ENCODE results near the gene RAX. TPM values are rescaled to one million over a fixed set of nuclear protein-coding genes. Genes with fewer than 3 reads are reported as not detected.

RAX gene
- total and polyA plus RNA-seq, 5 experiments from 2014 or later = not detected

DNA sequence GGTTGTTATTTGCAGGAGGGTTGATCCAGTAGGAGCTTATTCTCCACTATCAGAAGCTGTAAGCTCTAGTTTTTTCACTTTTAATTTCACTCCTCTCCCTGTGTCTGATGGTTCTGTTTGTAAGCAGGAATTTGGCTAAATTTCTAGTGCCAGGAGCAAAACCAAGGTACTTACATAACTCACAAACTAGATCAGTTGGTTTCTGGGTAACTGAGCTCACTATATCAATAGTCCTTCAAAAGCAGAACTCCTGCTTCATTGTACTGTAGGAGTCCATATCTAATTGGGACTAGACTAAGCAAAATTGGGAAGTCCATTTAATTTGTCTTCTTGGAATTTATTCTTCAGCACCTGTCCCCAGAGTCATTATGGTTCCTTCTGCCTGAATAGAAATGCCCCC lies 20.1 kb upstream of the RAX start:
- Mint-ChIP-seq H3K36me3 (no peaks in the 10 kb centered on the region), H3K9me3 (peaks cover 0 to 3% (median 0%) of the 10 kb centered on the region in 9 donors), H3K27me3 (peaks cover 20 to 37% (median 30%) of the 10 kb centered on the region in 5 donors), H3K27ac (peak overlapping the region in 1 of 10 donors; percentile 81), H3K4me3 (no peak overlapping the region), H3K4me1 (no peaks in the 10 kb centered on the region)
- DNase-seq = no peak
- POLR2A ChIA-PET = no interaction called here
- no peak for ATAC-seq

DNA sequence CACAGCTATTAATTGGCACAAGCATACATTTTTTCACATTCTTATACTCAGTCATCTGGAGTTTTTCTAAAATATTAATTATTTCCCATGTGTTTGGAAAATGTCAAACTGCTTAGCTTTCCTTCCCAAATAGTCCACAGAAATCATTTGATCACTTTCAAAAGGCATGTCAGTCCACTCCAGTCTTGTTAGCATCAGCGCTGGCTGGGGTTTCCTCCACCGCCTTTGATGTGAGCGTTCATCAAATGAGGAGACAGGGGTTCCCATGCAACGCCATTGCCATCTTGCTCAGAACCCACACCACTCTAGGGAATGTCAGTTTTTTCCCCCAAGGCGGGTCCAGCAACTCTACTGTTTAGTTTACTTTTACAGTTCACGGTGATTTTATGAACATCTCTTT lies 13.1 kb upstream of the RAX start:
- peaks cover 0 to 3% (median 0%) of the 10 kb centered on the region in 9 donors for H3K9me3 Mint-ChIP-seq
- H3K27ac Mint-ChIP-seq = no peak overlapping the region
- H3K36me3 Mint-ChIP-seq = no peaks in the 10 kb centered on the region
- ATAC-seq (no peak), DNase-seq (no peak)
- peaks cover 31 to 46% (median 37%) of the 10 kb centered on the region in 5 donors for H3K27me3 Mint-ChIP-seq
- no peaks in the 10 kb centered on the region for H3K4me1 Mint-ChIP-seq
- POLR2A ChIA-PET = no interaction called here
- H3K4me3 Mint-ChIP-seq = no peak overlapping the region

DNA sequence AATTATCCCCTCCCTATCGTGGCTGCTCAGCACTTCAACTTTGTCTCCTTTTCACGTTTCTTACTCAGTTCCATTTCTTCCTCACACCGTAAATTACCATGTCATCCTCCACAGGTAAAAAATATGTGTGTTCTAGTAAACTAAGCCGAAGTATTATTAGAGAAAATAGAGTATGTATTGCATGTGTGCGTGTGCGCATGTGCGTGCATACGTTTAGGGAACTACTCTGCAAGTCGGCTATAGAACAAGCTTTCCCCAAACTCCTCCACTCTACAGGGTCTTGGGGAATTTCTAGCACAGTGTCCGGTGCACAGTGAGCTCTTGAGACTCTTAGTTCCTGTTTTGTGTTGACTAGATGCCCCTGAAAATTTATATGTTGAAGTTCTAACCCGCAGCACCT lies 9.1 kb upstream of the RAX start:
- H3K9me3 Mint-ChIP-seq = peaks cover 0 to 2% (median 0%) of the 10 kb centered on the region in 9 donors
- POLR2A ChIA-PET = no interaction called here

DNA sequence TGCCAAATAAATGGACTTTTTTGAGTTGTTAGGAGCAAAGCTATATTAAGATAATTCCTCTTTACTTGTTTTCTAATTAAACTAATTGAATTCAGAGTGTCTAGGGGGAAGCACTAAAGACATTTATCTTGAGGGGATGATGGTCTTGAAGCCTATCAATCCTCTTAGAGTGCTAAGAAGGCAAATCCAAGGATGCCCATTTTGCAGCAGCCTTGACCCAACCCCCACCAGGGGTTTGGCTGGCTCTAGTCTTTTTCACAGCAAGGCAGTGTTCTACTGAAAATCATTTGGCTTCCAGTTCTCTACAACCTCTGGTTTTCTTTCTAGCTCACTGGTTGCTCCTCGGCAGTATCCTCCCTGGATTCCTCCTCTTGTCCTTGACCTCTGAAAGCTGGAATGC lies 6.5 kb upstream of the RAX start:
- peaks cover 0 to 5% (median 0%) of the 10 kb centered on the region in 9 donors for H3K9me3 Mint-ChIP-seq
- H3K4me1 Mint-ChIP-seq = peaks cover 0 to 1% (median under 1%) of the 10 kb centered on the region in 4 donors
- POLR2A ChIA-PET = no interaction called here
- DNase-seq = no peak
- no peak for ATAC-seq
- no peaks in the 10 kb centered on the region for H3K36me3 Mint-ChIP-seq
- H3K27me3 Mint-ChIP-seq = peaks cover 45 to 69% (median 50%) of the 10 kb centered on the region in 5 donors
- H3K27ac Mint-ChIP-seq = no peak overlapping the region
- H3K4me3 Mint-ChIP-seq = no peak overlapping the region

More for the DNA sequence above, 9.1 kb upstream of the RAX start:
- ATAC-seq (no peak), DNase-seq (no peak)
- H3K4me3 Mint-ChIP-seq = no peak overlapping the region
- H3K36me3 Mint-ChIP-seq = no peaks in the 10 kb centered on the region
- H3K27ac Mint-ChIP-seq = no peak overlapping the region
- peaks cover 38 to 61% (median 44%) of the 10 kb centered on the region in 5 donors for H3K27me3 Mint-ChIP-seq
- no peaks in the 10 kb centered on the region for H3K4me1 Mint-ChIP-seq

DNA sequence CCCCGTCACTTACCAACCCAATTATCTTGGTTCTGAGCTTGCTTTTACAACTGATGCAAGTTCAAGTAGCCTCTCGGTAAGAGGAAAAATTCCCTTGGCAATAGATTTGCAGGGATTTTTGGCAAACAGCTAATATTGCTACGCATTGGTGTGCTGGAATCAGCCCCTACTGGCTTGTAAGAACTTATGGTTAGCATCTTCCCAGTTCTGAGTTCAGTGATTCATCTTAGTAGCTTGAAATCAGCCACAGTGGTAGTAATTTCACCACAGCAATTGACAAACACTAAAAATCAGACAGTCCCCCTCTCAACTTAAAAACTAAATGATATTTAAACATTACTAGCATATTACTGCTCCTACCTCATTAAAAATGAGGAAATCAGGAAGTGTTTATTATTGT lies 5.9 kb upstream of the RAX start:
- no peak overlapping the region for H3K4me3 Mint-ChIP-seq
- H3K4me1 Mint-ChIP-seq = peaks cover 0 to 7% (median 3%) of the 10 kb centered on the region in 4 donors
- peaks cover 47 to 69% (median 53%) of the 10 kb centered on the region in 5 donors for H3K27me3 Mint-ChIP-seq
- POLR2A ChIA-PET = no interaction called here
- DNase-seq = no peak
- H3K36me3 Mint-ChIP-seq = no peaks in the 10 kb centered on the region
- ATAC-seq = no peak
- H3K27ac Mint-ChIP-seq = no peak overlapping the region
- peaks cover 0 to 5% (median 0%) of the 10 kb centered on the region in 9 donors for H3K9me3 Mint-ChIP-seq

DNA sequence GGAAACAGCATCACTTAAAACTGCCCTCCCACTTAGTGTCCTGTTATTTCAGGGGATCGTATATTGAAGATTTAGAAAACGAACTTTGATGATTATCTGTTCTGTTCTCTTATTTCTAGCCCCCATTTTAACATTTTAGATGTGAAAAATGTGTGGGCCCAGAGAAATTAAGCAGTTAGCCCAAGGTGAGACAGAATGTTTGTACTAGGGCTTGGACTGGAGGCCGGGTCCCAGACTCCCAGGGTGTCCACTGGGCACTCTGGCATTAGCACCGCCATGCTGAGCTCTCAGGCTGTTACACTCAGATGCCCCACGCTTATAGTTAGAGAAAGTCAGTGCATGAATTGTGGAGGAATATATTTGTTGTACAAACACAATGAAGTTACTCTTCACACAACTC lies 5.5 kb upstream of the RAX start:
- Mint-ChIP-seq H3K36me3 (no peaks in the 10 kb centered on the region), H3K27ac (no peak overlapping the region), H3K4me3 (no peak overlapping the region), H3K4me1 (peaks cover 3 to 11% (median 4%) of the 10 kb centered on the region in 4 donors), H3K27me3 (peaks cover 46 to 70% (median 56%) of the 10 kb centered on the region in 5 donors), H3K9me3 (peaks cover 0 to 5% (median 0%) of the 10 kb centered on the region in 9 donors)
- ATAC-seq (no peak), DNase-seq (no peak)
- POLR2A ChIA-PET = no interaction called here

DNA sequence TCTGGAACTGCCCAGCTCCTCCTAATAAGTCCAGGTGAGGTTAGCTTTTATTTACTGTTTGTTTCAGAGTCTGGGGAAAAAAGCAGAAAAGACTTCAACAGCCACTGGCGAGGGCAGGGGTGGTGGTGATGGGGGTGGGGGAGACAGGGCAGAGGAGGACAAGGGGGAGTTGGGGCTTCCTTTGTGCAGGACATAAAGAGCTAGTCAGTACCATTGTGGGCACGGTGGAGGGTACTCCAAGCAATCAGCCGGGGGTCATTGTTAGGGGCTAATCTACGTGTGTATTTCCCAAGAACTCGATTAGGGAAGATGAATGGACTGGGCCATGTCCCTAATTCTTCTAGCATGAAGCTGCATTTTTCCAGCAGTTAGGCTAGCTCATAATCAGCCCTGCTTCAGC lies 2.8 kb upstream of the RAX start:
- peaks cover 46 to 69% (median 58%) of the 10 kb centered on the region in 5 donors for H3K27me3 Mint-ChIP-seq
- no peak overlapping the region for H3K4me3 Mint-ChIP-seq
- DNase-seq (no peak), ATAC-seq (no peak)
- H3K9me3 Mint-ChIP-seq = peaks cover 0 to 5% (median 0%) of the 10 kb centered on the region in 9 donors
- H3K27ac Mint-ChIP-seq = no peak overlapping the region
- H3K4me1 Mint-ChIP-seq = peaks cover 6 to 20% (median 12%) of the 10 kb centered on the region in 4 donors
- no peaks in the 10 kb centered on the region for H3K36me3 Mint-ChIP-seq
- POLR2A ChIA-PET = no interaction called here

DNA sequence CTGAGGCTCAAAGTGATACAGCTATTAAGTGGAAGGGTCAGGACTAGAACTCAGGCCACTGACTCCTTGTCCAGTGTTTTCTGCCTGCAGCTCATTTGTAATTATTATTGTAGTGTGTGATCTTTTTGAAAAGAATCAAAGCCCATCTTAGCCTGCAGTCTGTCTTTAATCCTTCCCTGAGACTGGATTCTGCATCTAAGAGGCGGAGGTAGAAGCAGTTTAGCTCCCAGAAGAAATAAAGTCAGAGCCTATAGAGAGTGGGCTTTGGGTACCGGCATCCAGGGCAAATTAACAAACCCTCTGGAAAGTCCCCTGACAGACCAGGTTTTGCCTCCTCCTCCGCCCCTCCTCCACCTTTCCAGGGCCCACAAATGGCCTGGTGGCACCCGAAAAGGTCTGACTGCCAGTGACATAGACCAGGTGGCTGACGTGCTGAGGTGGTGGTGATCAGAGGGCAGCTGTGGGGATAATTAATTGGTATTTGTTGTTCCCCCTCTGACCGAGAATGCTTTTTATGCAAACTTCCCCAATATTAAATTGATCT lies 2.2 kb upstream of the RAX start:
- ATAC-seq = no peak
- POLR2A ChIA-PET = no interaction called here
- peaks cover 48 to 69% (median 61%) of the 10 kb centered on the region in 5 donors for H3K27me3 Mint-ChIP-seq

DNA sequence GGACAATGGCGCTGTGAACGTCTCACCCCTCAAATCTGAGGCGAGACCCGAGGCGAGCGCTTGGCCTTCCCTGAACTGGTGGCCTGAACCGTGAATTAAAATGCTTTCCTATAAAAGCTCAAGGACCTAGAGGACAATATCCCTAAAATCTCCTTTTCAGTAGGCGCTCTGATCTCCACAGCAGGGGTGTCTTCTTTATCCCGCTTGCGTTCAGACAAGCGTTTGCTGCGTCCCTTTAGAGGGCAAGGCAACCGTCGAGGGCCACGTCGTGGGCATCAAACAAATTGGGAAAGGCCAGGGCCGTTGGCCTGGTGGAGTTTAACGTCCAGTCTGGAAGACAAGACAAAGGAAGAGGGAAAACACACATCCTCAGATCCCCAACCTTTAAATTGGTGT lies 1.3 kb upstream of the RAX start:
- Mint-ChIP-seq H3K4me3 (peak overlapping the region in 6 of 10 donors; percentile 6 to 81 (median 49)), H3K36me3 (no peaks in the 10 kb centered on the region), H3K4me1 (peaks cover 9 to 25% (median 16%) of the 10 kb centered on the region in 4 donors), H3K27ac (peak overlapping the region in 1 of 10 donors; percentile 19), H3K9me3 (peaks cover 0 to 7% (median 0%) of the 10 kb centered on the region in 9 donors), H3K27me3 (peaks cover 50 to 70% (median 63%) of the 10 kb centered on the region in 5 donors)
- DNase-seq (no peak), ATAC-seq (no peak)
- POLR2A ChIA-PET = no interaction called here

More for the DNA sequence above, 2.2 kb upstream of the RAX start:
- Mint-ChIP-seq H3K4me3 (peak overlapping the region in 1 of 10 donors; percentile 46), H3K4me1 (peaks cover 6 to 20% (median 12%) of the 10 kb centered on the region in 4 donors), H3K9me3 (peaks cover 0 to 5% (median 0%) of the 10 kb centered on the region in 9 donors), H3K27ac (no peak overlapping the region), H3K36me3 (no peaks in the 10 kb centered on the region)
- DNase-seq = no peak

DNA sequence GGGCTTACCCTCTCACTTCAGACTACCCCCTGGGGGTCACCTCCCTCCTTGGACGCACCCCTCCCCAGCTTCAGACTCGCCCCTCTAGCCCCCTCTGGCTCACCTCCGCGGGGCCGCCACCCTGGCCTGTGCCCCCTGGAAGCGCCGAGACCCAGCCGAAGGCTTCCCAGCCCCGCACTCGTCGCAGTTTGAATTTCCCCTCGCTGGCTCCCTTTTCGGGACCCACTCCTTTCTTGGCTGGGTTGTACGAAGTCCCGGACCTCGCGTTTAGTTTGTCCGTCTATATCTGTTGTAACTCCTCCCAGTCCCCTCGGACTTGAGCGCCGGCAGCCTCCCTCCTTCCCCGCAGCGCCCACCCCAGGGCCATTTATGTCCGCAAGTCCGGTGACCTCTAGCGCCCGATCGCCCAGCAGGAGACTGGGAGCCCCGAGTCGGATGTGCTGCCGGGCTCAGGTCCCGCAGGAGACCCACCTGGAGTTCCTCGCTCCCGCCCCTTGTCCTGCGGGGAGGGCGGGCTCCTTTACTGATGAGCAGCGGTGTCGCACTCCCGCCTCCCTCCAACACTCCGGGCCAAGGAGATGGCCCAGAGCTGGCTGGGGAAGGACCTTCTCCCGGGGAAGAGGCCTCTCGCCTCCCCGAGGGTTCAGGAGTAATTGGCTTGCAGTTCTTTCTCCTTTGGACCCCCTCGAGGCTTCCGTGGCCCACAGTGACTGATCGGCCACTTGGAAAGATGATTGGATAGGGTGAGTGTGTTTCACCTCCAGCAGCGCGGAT lies 692 bp upstream of the RAX start:
- peaks cover 50 to 74% (median 65%) of the 10 kb centered on the region in 5 donors for H3K27me3 Mint-ChIP-seq
- no peak overlapping the region for H3K27ac Mint-ChIP-seq
- H3K9me3 Mint-ChIP-seq = peaks cover 0 to 7% (median 0%) of the 10 kb centered on the region in 9 donors
- DNase-seq (no peak), ATAC-seq (no peak)
- POLR2A ChIA-PET = no interaction called here
- H3K36me3 Mint-ChIP-seq = no peaks in the 10 kb centered on the region
- H3K4me3 Mint-ChIP-seq = peak overlapping the region in 8 of 10 donors; percentile 10 to 81 (median 44)
- peaks cover 11 to 28% (median 17%) of the 10 kb centered on the region in 4 donors for H3K4me1 Mint-ChIP-seq

DNA sequence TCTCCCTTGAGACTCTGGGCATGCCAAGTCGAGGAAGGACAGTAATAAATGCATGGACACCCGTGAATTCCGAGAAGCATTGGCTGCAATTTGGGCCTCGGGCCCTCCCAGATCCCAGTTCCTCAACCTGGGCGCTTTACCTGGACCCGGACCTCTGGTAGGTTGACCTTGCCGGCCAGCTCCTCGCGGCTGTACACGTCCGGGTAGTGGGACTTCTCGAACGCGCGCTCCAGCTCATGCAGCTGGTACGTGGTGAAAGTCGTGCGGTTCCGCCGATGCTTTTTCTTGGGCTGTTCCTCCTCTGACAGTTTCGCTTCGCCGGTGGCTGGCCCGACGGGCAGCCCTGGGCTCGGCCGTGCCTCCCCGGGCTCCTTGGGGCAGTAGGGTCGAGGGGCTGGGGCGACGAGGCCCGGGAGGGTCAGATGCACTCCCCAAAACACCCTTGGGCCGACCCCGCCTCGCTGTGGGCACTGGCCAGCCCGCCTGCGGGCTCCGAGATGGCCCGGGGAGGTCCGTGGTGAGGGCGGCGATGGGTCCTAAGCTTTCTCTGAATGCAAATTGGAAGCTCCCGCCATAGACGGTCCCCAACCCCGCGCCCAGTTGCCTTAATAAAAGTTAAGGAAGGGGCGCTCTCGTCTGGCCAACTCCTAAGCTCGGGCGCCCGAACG lies 899 bp downstream of the RAX start:
- POLR2A ChIA-PET = no interaction called here
- H3K9me3 Mint-ChIP-seq = peaks cover 0 to 7% (median 0%) of the 10 kb centered on the region in 9 donors
- DNase-seq = no peak
- no peaks in the 10 kb centered on the region for H3K36me3 Mint-ChIP-seq
- peak overlapping the region in 6 of 10 donors; percentile 14 to 58 (median 27) for H3K4me3 Mint-ChIP-seq
- no peak overlapping the region for H3K27ac Mint-ChIP-seq
- peaks cover 47 to 86% (median 71%) of the 10 kb centered on the region in 5 donors for H3K27me3 Mint-ChIP-seq
- ATAC-seq = no peak
- peaks cover 15 to 38% (median 25%) of the 10 kb centered on the region in 4 donors for H3K4me1 Mint-ChIP-seq

DNA sequence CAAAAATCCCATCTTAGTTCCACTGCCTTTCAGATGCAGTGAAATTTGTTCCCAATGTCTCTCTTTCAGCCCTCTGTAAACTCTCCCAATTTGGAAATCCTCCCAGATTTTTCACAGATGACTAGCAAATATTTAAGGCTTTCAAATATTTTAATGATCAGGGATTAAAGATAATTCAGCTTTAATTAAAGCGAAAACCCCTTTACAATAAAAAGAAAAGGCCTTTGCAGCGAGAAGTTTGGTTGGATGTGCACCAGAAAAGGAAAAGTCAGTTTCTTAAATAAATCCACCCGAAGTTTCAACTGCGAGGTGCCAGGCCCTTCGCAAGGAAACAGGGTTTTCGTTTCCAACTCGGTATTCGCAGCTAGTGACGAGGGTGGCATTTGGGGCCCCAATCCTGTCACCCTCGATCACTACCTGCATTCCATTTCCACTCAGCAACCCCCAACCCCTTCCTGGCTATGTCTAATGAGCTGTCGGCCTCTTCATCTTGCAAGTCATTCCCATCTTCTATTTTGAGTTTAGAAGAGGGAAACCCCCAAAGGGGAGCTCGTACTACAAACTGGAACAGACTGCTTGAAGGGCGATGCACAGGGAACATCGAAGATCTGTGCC lies 1.5 kb downstream of the RAX start:
- DNase-seq (no peak), ATAC-seq (no peak)
- Mint-ChIP-seq H3K9me3 (peaks cover 0 to 6% (median 0%) of the 10 kb centered on the region in 9 donors), H3K4me1 (peaks cover 15 to 38% (median 28%) of the 10 kb centered on the region in 4 donors), H3K36me3 (no peaks in the 10 kb centered on the region), H3K27ac (no peak overlapping the region), H3K27me3 (peaks cover 49 to 86% (median 74%) of the 10 kb centered on the region in 5 donors), H3K4me3 (peak overlapping the region in 6 of 10 donors; percentile 14 to 58 (median 27))
- POLR2A ChIA-PET = no interaction called here
